ENCODE data around the gene GRB10.

DNA sequence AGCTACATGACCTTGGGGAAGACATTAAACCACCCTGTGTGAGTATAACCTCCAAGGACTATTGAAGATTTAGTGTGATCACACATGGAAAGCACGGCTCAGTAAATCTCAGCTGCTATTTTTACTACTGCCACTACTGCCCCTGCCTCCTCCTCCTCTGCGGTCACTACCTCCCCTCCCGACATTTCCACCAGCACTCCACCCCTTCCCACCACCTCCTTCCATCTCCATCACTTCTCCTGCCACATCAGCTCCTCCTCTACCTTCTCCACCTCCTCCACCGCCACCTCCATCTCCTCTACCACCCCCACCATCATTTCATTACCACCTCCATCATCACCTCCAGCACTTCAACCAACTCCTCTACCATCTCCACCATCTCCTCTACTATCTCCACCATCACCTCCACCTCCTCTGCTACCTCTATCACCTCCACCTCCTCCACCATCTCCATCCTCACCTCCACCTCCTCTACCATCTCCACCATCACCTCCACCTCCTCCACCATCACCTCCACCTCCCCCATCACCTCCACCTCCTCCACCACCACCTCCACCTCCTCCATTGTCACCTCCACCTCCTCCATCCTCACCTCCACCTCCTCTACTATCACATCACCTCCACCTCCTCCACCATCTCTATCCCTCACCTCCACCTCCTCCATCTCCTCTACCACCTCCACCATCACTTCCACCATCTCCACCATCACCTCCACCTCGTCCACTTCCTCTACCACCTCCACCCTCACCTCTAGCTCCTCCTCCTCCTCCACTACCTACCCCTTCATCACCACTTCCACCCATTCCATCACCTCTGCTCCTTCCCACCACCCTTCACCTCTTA, 69.4 kb downstream of the GRB10 start:
- TF ChIP-seq CTCF (IDR thresholded peaks at IDR 0.05) = no peak
- no peak for TF ChIP-seq EZH2phosphoT487 (IDR thresholded peaks at IDR 0.05)

Measured in neural progenitor cell (in vitro differentiated cells).